Kidney tubule cell (primary cell): ENCODE results near the gene FOXQ1.

Experiments used
- DNase-seq: peaks from one replicate; pipeline ENCODE4 v3.0.0-alpha.2; 2018; ENCODE audit warnings: low spot score

FOXQ1 gene

GRCh38 chr6:1311400-1312202 lies at the start of gene FOXQ1:
TSS of gene FOXQ1 (plus strand) at chr6:1312098. CDS start at chr6:1312705, 607 bp downstream.
- DNase-seq = peak; percentile 51

- no peak for DNase-seq
Observed at GRCh38 chr6:1262704-1263038, 49.2 kb upstream of the FOXQ1 start.

GRCh38 chr6:1263039-1263849 lies 48.7 kb upstream of the FOXQ1 start:
- no peak for DNase-seq

- DNase-seq = no peak
Observed at GRCh38 chr6:1263850-1264377, 48.0 kb upstream of the FOXQ1 start.

- no peak for DNase-seq
Observed at GRCh38 chr6:1264619-1265445, 47.1 kb upstream of the FOXQ1 start.

- no peak for DNase-seq
Observed at GRCh38 chr6:1266686-1267056, 45.2 kb upstream of the FOXQ1 start.

- peak; percentile 27 for DNase-seq
Observed at GRCh38 chr6:1267057-1267732, 44.7 kb upstream of the FOXQ1 start.

GRCh38 chr6:1267790-1268762 lies 43.8 kb upstream of the FOXQ1 start:
- no peak for DNase-seq

GRCh38 chr6:1271071-1271763 lies 40.7 kb upstream of the FOXQ1 start:
- no peak for DNase-seq

- no peak for DNase-seq
Observed at GRCh38 chr6:1278061-1278720, 33.7 kb upstream of the FOXQ1 start.

- DNase-seq = no peak
Observed at GRCh38 chr6:1279065-1279464, 32.8 kb upstream of the FOXQ1 start.

GRCh38 chr6:1280666-1281300 lies 31.1 kb upstream of the FOXQ1 start:
- DNase-seq = no peak

- no peak for DNase-seq
Observed at GRCh38 chr6:1281746-1282145, 30.2 kb upstream of the FOXQ1 start.

- peak; percentile 18 for DNase-seq
Observed at GRCh38 chr6:1283501-1283900, 28.4 kb upstream of the FOXQ1 start.

GRCh38 chr6:1285556-1285955 lies 26.3 kb upstream of the FOXQ1 start:
- no peak for DNase-seq

GRCh38 chr6:1285956-1286355 lies 25.9 kb upstream of the FOXQ1 start:
- DNase-seq = peak; percentile 98

- DNase-seq = peak; percentile 98
Observed at GRCh38 chr6:1287103-1287591, 24.8 kb upstream of the FOXQ1 start.

GRCh38 chr6:1290086-1290485 lies 21.8 kb upstream of the FOXQ1 start:
- no peak for DNase-seq

- DNase-seq = no peak
Observed at GRCh38 chr6:1290805-1291204, 21.1 kb upstream of the FOXQ1 start.
